DND-41 (cell line): ENCODE measurements around the gene LAMB4.

ENCODE experiments used
- ATAC-seq: fragments of 200-7000 bp; cut with Tn5 transposase; 3 replicates; pipeline ENCODE4 v1.9.1; 2021; ENCODE audit warnings: low read depth; ENCODE audit not compliant: insufficient read depth
- DNase-seq: peaks from one replicate; pipeline ENCODE4 v3.0.0-alpha.2; 2020
- H2AFZ ChIP-seq: 2 replicates; pipeline ENCODE4 v1.6.0; 2012; ENCODE audit warnings: low read depth, low read length
- H3K27ac ChIP-seq: 2 replicates; pipeline ENCODE4 v1.5.1; 2012; ENCODE audit warnings: low read length, inconsistent platforms
- H3K27me3 ChIP-seq: fragments of 200-600 bp; sonication (generic); 2 replicates; pipeline ENCODE4 v1.6.0; 2012; ENCODE audit warnings: low read length, mild to moderate bottlenecking, inconsistent platforms; ENCODE audit not compliant: insufficient read depth, poor library complexity
- H3K36me3 ChIP-seq: 2 replicates; pipeline ENCODE4 v1.5.1; 2012; ENCODE audit warnings: low read length, inconsistent platforms; ENCODE audit not compliant: insufficient read depth
- H3K4me1 ChIP-seq: 2 replicates; pipeline ENCODE4 v1.5.1; 2012; ENCODE audit warnings: mild to moderate bottlenecking, low read length; ENCODE audit not compliant: insufficient read depth
- H3K4me2 ChIP-seq: 2 replicates; pipeline ENCODE4 v1.6.0; 2012; ENCODE audit warnings: mild to moderate bottlenecking, moderate library complexity, low read length, inconsistent platforms; ENCODE audit not compliant: insufficient read depth
- H3K4me3 ChIP-seq, 2 experiments: fragments of 200-600 bp in 1 of 2; shearing (Covaris generic) in 1 of 2; 2 replicates each; pipeline ENCODE4 v1.5.1; 2012 to 2016; ENCODE audit warnings: inconsistent platforms in 2 of 2, low read length in 2 of 2, mild to moderate bottlenecking in 2 of 2, low read depth in 1 of 2, moderate library complexity in 1 of 2
- H3K79me2 ChIP-seq: 2 replicates; pipeline ENCODE4 v1.6.0; 2012; ENCODE audit warnings: low read length, inconsistent platforms; ENCODE audit not compliant: insufficient read depth
- H3K9ac ChIP-seq: 2 replicates; pipeline ENCODE4 v1.6.0; 2012; ENCODE audit warnings: low read depth, mild to moderate bottlenecking, inconsistent platforms, low read length, moderate library complexity
- H3K9me3 ChIP-seq: 2 replicates; pipeline ENCODE4 v1.5.1; 2012; ENCODE audit warnings: low read length, moderate library complexity, mild to moderate bottlenecking, inconsistent platforms; ENCODE audit not compliant: insufficient read depth, severe bottlenecking
- H4K20me1 ChIP-seq: 2 replicates; pipeline ENCODE4 v1.6.0; 2012; ENCODE audit warnings: low read length; ENCODE audit not compliant: insufficient read depth
- CTCF ChIP-seq: IDR thresholded peaks from 2 replicates; pipeline ENCODE4 v1.5.1; 2012; ENCODE audit warnings: borderline replicate concordance, low read length, moderate library complexity, mild to moderate bottlenecking; ENCODE audit not compliant: poor library complexity, severe bottlenecking; ENCODE audit errors: extremely low read depth
- EZH2 ChIP-seq: IDR thresholded peaks from 3 replicates; pipeline ENCODE4 v1.6.1; 2012; ENCODE audit warnings: borderline replicate concordance, low read depth, mild to moderate bottlenecking, moderate library complexity, low read length, inconsistent platforms; ENCODE audit not compliant: severe bottlenecking

The LAMB4 gene

GRCh38 chr7:108118959-108119358 is 11.2 kb downstream of the LAMB4 start:
- H4K20me1 ChIP-seq = no peaks in the 10 kb centered on the region
- H3K36me3 ChIP-seq = no peaks in the 10 kb centered on the region
- ATAC-seq (no peak), DNase-seq (no peak)
- no peak overlapping the region for H3K4me3 ChIP-seq
- H3K27me3 ChIP-seq = peaks cover 4% of the 10 kb centered on the region
- no peak overlapping the region for H3K4me2 ChIP-seq
- H2AFZ ChIP-seq = no peak overlapping the region
- TF ChIP-seq EZH2 = no peak
- no peak for TF ChIP-seq CTCF
- no peak overlapping the region for H3K9ac ChIP-seq
- no peak overlapping the region for H3K27ac ChIP-seq
- H3K4me1 ChIP-seq = no peaks in the 10 kb centered on the region
- no peaks in the 10 kb centered on the region for H3K79me2 ChIP-seq
- no peaks in the 10 kb centered on the region for H3K9me3 ChIP-seq

GRCh38 chr7:108114117-108114841 is 15.9 kb downstream of the LAMB4 start:
- DNase-seq (no peak), ATAC-seq (no peak)
- Histone ChIP-seq H3K79me2 (no peaks in the 10 kb centered on the region), H3K9ac (no peak overlapping the region), H4K20me1 (no peaks in the 10 kb centered on the region), H3K27ac (no peak overlapping the region), H3K4me1 (no peaks in the 10 kb centered on the region), H3K27me3 (no peaks in the 10 kb centered on the region), H2AFZ (no peak overlapping the region), H3K4me2 (no peak overlapping the region), H3K9me3 (no peaks in the 10 kb centered on the region), H3K4me3 (no peak overlapping the region), H3K36me3 (no peaks in the 10 kb centered on the region)
- TF ChIP-seq EZH2 = no peak
- TF ChIP-seq CTCF = peak; percentile 41

- no peak overlapping the region for H3K4me3 ChIP-seq
- no peak for TF ChIP-seq CTCF
- no peak for TF ChIP-seq EZH2
- ATAC-seq = no peak
- H3K27me3 ChIP-seq = no peaks in the 10 kb centered on the region
- H3K27ac ChIP-seq = no peak overlapping the region
- H2AFZ ChIP-seq = no peak overlapping the region
- H3K9me3 ChIP-seq = no peaks in the 10 kb centered on the region
- no peak overlapping the region for H3K4me2 ChIP-seq
- no peak overlapping the region for H3K9ac ChIP-seq
- DNase-seq = no peak
- no peaks in the 10 kb centered on the region for H3K36me3 ChIP-seq
- no peaks in the 10 kb centered on the region for H3K79me2 ChIP-seq
- H4K20me1 ChIP-seq = no peaks in the 10 kb centered on the region
- H3K4me1 ChIP-seq = no peaks in the 10 kb centered on the region
Measured at GRCh38 chr7:108112683-108113082, 17.5 kb downstream of the LAMB4 start.
